ENCODE results near the gene COPG2.

DNA sequence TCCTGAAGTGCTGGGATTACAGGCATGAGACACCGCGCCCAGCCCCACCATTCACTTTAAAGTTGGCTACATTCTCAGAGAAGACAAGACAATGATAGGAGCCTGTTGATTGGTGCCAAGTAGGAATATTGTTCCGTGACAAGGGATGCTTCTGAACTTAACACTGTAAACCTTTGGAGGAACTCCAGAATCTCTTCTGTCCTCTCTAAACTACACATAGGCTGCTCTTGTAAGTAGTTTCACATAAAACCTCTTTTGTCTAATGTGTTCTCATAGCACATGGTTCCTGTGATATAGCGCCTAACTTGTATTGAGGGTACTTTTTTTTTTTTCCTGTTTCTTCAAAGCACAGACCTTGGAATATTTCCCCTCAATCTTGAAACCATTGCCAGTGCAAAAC is 3.6 kb upstream of the COPG2 start:
- no peak for TF ChIP-seq EZH2phosphoT487 (IDR thresholded peaks at IDR 0.05; ENCODE audit: borderline replicate concordance, low read length)
- TF ChIP-seq, protein P1, sequence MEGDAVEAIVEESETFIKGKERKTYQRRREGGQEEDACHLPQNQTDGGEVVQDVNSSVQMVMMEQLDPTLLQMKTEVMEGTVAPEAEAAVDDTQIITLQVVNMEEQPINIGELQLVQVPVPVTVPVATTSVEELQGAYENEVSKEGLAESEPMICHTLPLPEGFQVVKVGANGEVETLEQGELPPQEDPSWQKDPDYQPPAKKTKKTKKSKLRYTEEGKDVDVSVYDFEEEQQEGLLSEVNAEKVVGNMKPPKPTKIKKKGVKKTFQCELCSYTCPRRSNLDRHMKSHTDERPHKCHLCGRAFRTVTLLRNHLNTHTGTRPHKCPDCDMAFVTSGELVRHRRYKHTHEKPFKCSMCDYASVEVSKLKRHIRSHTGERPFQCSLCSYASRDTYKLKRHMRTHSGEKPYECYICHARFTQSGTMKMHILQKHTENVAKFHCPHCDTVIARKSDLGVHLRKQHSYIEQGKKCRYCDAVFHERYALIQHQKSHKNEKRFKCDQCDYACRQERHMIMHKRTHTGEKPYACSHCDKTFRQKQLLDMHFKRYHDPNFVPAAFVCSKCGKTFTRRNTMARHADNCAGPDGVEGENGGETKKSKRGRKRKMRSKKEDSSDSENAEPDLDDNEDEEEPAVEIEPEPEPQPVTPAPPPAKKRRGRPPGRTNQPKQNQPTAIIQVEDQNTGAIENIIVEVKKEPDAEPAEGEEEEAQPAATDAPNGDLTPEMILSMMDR (IDR thresholded peaks at IDR 0.05; ENCODE audit: low read depth, low read length, poor library complexity, severe bottlenecking), result no peak
